Adipocyte (in vitro differentiated cells): ENCODE data around the gene ANGEL1.

Experiments used
- DNase-seq: peaks from one replicate; pipeline ENCODE4 v3.0.0-alpha.2; 2015; ENCODE audit warnings: low read depth
- H3K27me3 ChIP-seq: replicated peaks from 2 replicates; pipeline ENCODE4 v1.7.0; 2013; ENCODE audit warnings: mild to moderate bottlenecking, low read length, moderate library complexity; ENCODE audit not compliant: control insufficient read depth, insufficient read depth
- H3K36me3 ChIP-seq: 2 replicates; pipeline ENCODE4 v1.7.0; 2013; ENCODE audit warnings: low read length, mild to moderate bottlenecking, moderate library complexity; ENCODE audit not compliant: control insufficient read depth, insufficient read depth, severe bottlenecking
- H3K4me1 ChIP-seq: 2 replicates; pipeline ENCODE4 v1.7.0; 2013; ENCODE audit warnings: mild to moderate bottlenecking, low read length, moderate library complexity; ENCODE audit not compliant: control insufficient read depth, insufficient read depth
- H3K4me3 ChIP-seq: 2 replicates; pipeline ENCODE4 v1.7.0; 2013; ENCODE audit warnings: mild to moderate bottlenecking, low read length, moderate library complexity
- H3K9ac ChIP-seq: 2 replicates; pipeline ENCODE4 v1.7.0; 2013; ENCODE audit warnings: mild to moderate bottlenecking, low read length, moderate library complexity
- H3K9me3 ChIP-seq: 2 replicates; pipeline ENCODE4 v1.7.0; 2013; ENCODE audit warnings: mild to moderate bottlenecking, low read length, moderate library complexity; ENCODE audit not compliant: control insufficient read depth

Gene ANGEL1

DNA sequence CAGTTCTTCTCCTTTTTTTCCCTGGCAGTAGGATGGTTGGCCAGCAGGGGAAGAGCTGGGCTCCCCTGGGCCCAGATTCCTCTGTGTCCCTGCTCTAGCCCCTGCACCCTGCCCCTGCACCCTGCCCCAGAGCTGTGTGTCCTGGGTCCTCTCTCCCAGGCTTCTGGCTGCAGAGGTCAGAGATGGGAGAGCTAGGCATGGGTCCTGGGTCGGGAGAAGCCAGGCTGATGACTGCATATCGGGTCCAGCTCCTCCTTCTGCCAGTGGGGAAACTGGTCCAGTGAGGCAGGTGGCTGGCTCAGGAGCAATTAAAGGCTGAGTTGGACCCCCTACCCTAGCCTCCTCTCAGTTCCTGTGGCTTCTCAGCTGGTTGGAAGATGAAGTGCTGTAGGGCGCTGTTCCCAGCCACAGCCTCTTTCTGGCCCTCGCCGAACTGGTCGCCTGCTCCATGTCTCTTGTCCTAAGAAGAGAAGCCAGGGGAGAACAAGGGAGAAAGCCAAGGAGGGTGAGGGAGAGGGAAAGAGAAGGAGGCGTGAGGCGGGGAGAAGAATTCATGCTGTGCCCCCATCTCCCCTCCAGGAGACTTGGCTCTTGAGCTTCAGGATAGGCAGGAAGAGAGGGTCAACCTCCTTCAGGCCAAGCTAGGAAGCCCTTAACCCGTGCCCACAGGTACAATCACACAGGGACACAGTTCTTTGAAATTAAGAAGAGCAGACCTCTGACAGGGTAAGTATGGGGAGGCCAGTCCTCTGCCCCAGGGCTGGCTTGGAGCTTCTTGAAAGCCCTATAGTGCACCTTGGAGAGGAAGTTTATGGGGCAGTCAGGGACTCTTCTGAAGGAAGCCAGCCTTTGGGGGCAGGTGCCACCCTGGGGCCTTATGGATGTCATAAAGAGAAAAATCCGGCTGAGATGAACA, 41.9 kb downstream of the ANGEL1 start:
- Histone ChIP-seq H3K27me3 (no peaks in the 10 kb centered on the region), H3K36me3 (no peaks in the 10 kb centered on the region), H3K9me3 (no peaks in the 10 kb centered on the region), H3K9ac (no peak overlapping the region), H3K4me3 (no peak overlapping the region), H3K4me1 (peaks cover 19% of the 10 kb centered on the region)
- no peak for DNase-seq

DNA sequence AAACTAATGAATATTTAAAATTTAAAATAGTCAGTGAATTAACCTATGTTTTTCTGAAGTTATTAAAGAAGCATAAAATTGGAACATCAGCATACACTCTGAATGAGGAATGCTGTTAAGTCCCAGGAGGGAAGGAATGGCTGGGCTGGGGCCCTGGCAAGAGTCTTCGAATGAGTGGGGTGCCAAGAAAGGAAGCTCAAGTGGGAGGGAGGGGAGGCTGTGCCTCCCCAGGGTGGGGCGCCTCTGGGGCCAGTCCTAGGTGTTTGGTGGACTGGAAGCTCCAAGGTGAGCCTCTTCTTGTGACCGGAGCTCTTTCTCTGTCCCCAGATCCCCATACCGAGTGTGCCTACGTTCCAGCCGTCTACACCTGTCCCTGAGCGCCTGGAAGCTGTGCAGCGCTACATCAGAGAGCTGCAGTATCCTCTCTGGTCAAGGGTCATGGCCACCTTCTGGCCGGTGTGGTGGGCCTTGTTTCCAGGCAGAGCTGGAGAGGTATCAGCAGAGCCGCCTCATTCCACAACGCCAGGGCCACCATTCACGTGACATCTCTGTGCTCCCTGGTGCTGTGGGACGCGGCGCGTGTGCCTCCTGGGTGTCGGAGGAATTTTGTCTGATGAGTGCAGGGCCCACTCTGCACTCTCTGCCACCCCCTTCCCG, 42.9 kb downstream of the ANGEL1 start:
- Histone ChIP-seq H3K4me1 (peaks cover 19% of the 10 kb centered on the region), H3K36me3 (no peaks in the 10 kb centered on the region), H3K9ac (no peak overlapping the region), H3K9me3 (no peaks in the 10 kb centered on the region), H3K27me3 (no peaks in the 10 kb centered on the region), H3K4me3 (no peak overlapping the region)
- DNase-seq = no peak

DNA sequence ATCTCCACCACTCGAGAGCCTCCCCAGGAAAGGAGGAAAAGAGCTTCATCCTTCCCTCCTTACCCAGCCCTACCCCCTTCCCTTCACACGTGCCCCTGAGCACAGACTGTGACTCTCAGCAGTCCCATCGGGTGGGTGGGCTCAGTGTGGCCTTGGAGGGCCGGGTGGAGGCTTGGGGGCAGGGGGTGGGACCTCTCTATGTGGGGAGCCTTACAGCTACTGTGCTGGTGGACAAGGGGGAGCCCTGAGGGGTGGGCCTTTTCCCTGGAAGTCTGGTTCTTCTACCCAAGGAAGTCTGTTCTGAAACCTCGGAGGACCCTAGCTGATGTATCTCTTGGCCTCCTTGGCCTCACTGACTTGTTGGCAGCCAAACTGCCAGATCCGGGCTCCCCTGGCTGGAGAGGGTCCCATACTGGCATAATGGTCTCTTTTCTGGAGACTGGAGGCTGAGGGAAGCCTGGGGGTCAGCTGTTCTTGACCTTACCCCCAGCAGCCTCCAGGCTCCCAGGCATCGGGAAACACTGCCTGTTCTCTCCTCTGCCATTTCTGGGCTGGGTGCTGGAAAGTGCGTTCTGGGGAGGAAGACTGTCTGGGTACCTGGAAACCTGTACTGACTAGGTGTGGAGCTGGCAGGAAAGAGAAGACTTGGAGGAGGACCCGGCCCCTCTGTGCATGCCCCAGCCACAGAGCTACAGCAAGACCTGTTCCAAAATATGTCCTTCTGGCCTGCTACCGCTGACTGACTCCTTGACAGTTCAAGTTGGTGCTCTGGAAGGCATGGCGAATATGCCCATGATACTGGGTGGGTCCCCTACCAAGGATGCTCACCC, 43.8 kb downstream of the ANGEL1 start:
- Histone ChIP-seq H3K4me1 (peaks cover 18% of the 10 kb centered on the region), H3K27me3 (no peaks in the 10 kb centered on the region), H3K9me3 (no peaks in the 10 kb centered on the region), H3K36me3 (no peaks in the 10 kb centered on the region), H3K9ac (no peak overlapping the region), H3K4me3 (no peak overlapping the region)
- DNase-seq = no peak

DNA sequence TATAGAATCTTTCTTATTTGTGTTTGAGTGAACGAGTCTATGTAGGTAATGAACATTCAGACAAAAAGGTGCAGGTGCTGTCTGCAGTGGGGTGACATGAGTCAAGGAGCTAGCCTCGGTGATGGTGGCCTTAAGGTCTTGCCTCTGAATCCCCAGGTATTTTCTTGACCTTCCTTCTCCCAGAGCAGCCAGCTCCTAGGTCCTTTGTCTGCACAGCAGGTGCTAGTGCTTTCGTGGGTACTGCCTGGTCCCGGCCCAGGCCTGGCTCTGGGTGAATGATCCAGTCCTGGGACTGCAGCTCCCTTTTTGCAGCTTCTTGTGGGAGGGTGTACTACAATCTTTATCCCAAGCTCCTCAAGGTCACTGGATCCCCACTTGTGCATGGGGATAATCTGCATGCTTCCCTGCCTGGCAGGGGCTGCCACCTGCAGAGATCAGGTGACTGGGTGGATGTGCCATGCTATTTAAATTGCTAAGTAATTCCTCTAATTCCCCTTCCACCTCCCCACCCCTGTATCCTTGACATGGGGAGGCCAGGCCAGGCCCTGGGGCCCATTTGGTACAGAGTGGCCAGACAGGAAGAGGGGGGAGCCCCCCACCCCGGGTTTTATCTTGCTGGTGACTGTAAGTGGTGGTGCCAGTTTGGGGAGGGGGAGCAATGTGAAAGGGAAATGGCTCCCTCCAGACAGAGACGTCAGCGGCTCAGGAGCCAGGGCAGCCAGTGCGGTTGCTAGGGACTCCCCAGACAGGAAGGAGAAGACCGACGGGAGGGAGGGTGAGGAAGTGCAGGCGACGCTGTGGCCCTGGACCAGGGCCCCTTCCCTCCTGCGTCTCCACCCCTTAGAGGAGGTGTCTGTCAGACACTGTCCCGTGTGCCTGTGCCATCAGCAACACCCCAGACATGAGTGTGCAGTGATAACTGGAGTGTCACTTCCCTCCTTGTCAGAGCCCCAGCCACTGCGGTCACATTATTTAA, 44.7 kb downstream of the ANGEL1 start:
- no peak overlapping the region for H3K4me3 ChIP-seq

GRCh38 chr14:76765461-76765931, 47.2 kb downstream of the ANGEL1 start:
- H3K4me3 ChIP-seq = no peak overlapping the region
- H3K9ac ChIP-seq = no peak overlapping the region
- no peaks in the 10 kb centered on the region for H3K36me3 ChIP-seq
- DNase-seq = no peak
- H3K27me3 ChIP-seq = peaks cover under 1% of the 10 kb centered on the region
- H3K9me3 ChIP-seq = no peaks in the 10 kb centered on the region
- H3K4me1 ChIP-seq = peaks cover 9% of the 10 kb centered on the region

More for the DNA sequence above, 44.7 kb downstream of the ANGEL1 start:
- Histone ChIP-seq H3K9ac (no peak overlapping the region), H3K36me3 (no peaks in the 10 kb centered on the region), H3K27me3 (no peaks in the 10 kb centered on the region), H3K9me3 (no peaks in the 10 kb centered on the region), H3K4me1 (peaks cover 9% of the 10 kb centered on the region)
- no peak for DNase-seq

GRCh38 chr14:76763096-76764041, 49.3 kb downstream of the ANGEL1 start:
- no peak overlapping the region for H3K9ac ChIP-seq
- peaks cover 13% of the 10 kb centered on the region for H3K27me3 ChIP-seq
- H3K36me3 ChIP-seq = no peaks in the 10 kb centered on the region
- no peak for DNase-seq
- no peaks in the 10 kb centered on the region for H3K9me3 ChIP-seq
- H3K4me3 ChIP-seq = no peak overlapping the region
- peaks cover 9% of the 10 kb centered on the region for H3K4me1 ChIP-seq

- H3K27me3 ChIP-seq = peaks cover 13% of the 10 kb centered on the region
- peak overlapping the region; percentile 81 for H3K4me3 ChIP-seq
- H3K36me3 ChIP-seq = no peaks in the 10 kb centered on the region
- peaks cover 9% of the 10 kb centered on the region for H3K4me1 ChIP-seq
- H3K9ac ChIP-seq = peak overlapping the region; percentile 85
- DNase-seq = peak; percentile 27
- no peaks in the 10 kb centered on the region for H3K9me3 ChIP-seq
Measured at GRCh38 chr14:76762411-76763095, 50.1 kb downstream of the ANGEL1 start.

DNA sequence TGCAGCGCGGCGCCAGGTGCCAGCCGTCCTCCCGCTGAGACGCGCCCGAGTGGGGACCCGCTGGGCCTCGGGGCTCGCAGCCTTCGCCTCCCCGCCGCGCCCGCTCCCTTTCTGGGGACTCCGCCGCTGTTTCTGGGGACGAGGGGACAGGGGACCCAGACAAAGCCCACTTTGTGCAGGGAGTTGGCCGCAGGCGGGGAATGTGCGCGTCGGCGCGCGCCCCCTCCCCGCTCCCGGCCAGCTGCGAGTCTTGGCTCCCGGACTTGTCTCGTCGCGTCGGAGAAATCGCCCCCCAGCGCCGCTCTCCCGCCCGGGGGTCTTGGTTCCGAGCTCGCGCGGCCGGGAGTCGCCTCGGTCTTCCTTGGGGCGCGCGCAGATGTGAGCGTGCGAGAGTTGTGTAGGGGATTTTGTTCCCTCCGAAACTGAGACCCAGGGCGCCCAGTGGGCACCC, 50.7 kb downstream of the ANGEL1 start:
- no peaks in the 10 kb centered on the region for H3K9me3 ChIP-seq
- DNase-seq = no peak
- no peaks in the 10 kb centered on the region for H3K36me3 ChIP-seq
- H3K4me1 ChIP-seq = peaks cover 9% of the 10 kb centered on the region
- peak overlapping the region; percentile 81 for H3K4me3 ChIP-seq
- H3K27me3 ChIP-seq = peaks cover 13% of the 10 kb centered on the region
- H3K9ac ChIP-seq = peak overlapping the region; percentile 85
